Measurements from ENCODE around the gene TUBA4A. TPM values are rescaled to one million over a fixed set of nuclear protein-coding genes. Genes with fewer than 3 reads are reported as not detected.
A peak's percentile ranks its signal among the peaks of the same experiment; 100 is the strongest.

The TUBA4A gene
- total RNA-seq, 2 experiments from 2014 or later = 96.0 to 186 TPM

GRCh38 chr2:219277703-219278654 lies 24.3 kb upstream of the TUBA4A start:
- intact Hi-C loops (cut with micrococcal nuclease; ENCODE audit: unreplicated experiment) = loop anchor here (1.0 to 10.0 kb wide), 4 partner anchors 29 to 393 kb away; partner anchors contain the start of genes WNT10A and ZFAND2B
- TF ChIP-seq EZH2phosphoT487 (IDR thresholded peaks at IDR 0.05; ENCODE audit: borderline replicate concordance, low read depth, low read length) (no peak), CTCF (conservative IDR thresholded peaks at IDR 0.05; ENCODE audit: low read length) (peak; percentile 98)
- ChIA-PET CTCF (ENCODE audit: unreplicated experiment) (interaction anchor here (0.6 to 3.0 kb wide), 8 partner anchors 14 to 885 kb away, joined by 3 to 13 read pairs (median 6); partner anchors contain the start of genes TUBA4A and TUBA4B), POLR2A (interaction anchor here (0.6 to 3.4 kb wide), 14 partner anchors 12 to 364 kb away, joined by 3 to 21 read pairs (median 4); partner anchors contain the start of genes DNPEP, GLB1L, STK16 and TUBA4A)
- peak overlapping the region; percentile 83 for H3K4me3 ChIP-seq (ENCODE audit: low read depth, low read length, poor library complexity, severe bottlenecking)
- no peaks in the 10 kb centered on the region for H3K9me2 ChIP-seq (ENCODE audit: insufficient read depth, low read length)
- H3K4me1 ChIP-seq (ENCODE audit: insufficient read depth, low read length, poor library complexity, severe bottlenecking) = peaks cover 39% of the 10 kb centered on the region
- peak overlapping the region; percentile 90 for H3K27ac ChIP-seq (ENCODE audit: low read depth, low read length, poor library complexity, severe bottlenecking)
- H3K9me3 ChIP-seq (ENCODE audit: low read length) = no peaks in the 10 kb centered on the region
- H3K4me2 ChIP-seq (ENCODE audit: low read length) = peak overlapping the region; percentile 81
- DNase-seq (ENCODE audit: low spot score) = peak; percentile 79
- H2AFZ ChIP-seq (ENCODE audit: low read length) = peak overlapping the region; percentile 74
- BruUV-seq (replicated peaks) = no TSS peak
- H3K36me3 ChIP-seq (ENCODE audit: insufficient read depth, low read length) = peaks cover 27% of the 10 kb centered on the region
- H3K79me2 ChIP-seq (ENCODE audit: insufficient read depth, low read depth, low read length) = peaks cover 19% of the 10 kb centered on the region; the same call in 1 of the 2 replicates
- H4K20me1 ChIP-seq (ENCODE audit: insufficient read depth, low read length) = peaks cover 5% of the 10 kb centered on the region

- H3K9me3 ChIP-seq (ENCODE audit: low read length) = no peaks in the 10 kb centered on the region
- no peaks in the 10 kb centered on the region for H3K9me2 ChIP-seq (ENCODE audit: insufficient read depth, low read length)
- H4K20me1 ChIP-seq (ENCODE audit: insufficient read depth, low read length) = no peaks in the 10 kb centered on the region
- H2AFZ ChIP-seq (ENCODE audit: low read length) = no peak overlapping the region
- no peak for TF ChIP-seq EZH2phosphoT487 (IDR thresholded peaks at IDR 0.05; ENCODE audit: borderline replicate concordance, low read depth, low read length)
- no peak for TF ChIP-seq CTCF (conservative IDR thresholded peaks at IDR 0.05; ENCODE audit: low read length)
- CTCF ChIA-PET (ENCODE audit: unreplicated experiment) = interaction anchor here (0.7 to 1.0 kb wide), 2 partner anchors 21 to 114 kb away, joined by 3 read pairs; no protein-coding TSS in a partner anchor
- peaks cover 23% of the 10 kb centered on the region for H3K4me1 ChIP-seq (ENCODE audit: insufficient read depth, low read length, poor library complexity, severe bottlenecking)
- no peaks in the 10 kb centered on the region for H3K36me3 ChIP-seq (ENCODE audit: insufficient read depth, low read length)
- H3K79me2 ChIP-seq (ENCODE audit: insufficient read depth, low read depth, low read length) = peaks cover 6% of the 10 kb centered on the region; the same call in 1 of the 2 replicates
- H3K4me2 ChIP-seq (ENCODE audit: low read length) = peak overlapping the region; percentile 81; the same call in 1 of the 2 replicates
- H3K4me3 ChIP-seq (ENCODE audit: low read depth, low read length, poor library complexity, severe bottlenecking) = no peak overlapping the region
- BruUV-seq (replicated peaks) = no TSS peak
- POLR2A ChIA-PET = interaction anchor here (0.6 to 1.3 kb wide), 5 partner anchors 9 to 128 kb away, joined by 3 to 4 read pairs (median 3); no protein-coding TSS in a partner anchor
- DNase-seq (ENCODE audit: low spot score) = no peak
- intact Hi-C loops (cut with micrococcal nuclease; ENCODE audit: unreplicated experiment) = loop anchor here (10.0 kb wide), 1 partner anchor 390 kb away; the partner anchor contains the start of gene WNT10A
- no peak overlapping the region for H3K27ac ChIP-seq (ENCODE audit: low read depth, low read length, poor library complexity, severe bottlenecking)
These were observed 20.7 kb upstream of the TUBA4A start for GRCh38 chr2:219274361-219274921.

Data from OCI-LY7 (cell line).